Measurements from ENCODE around the gene CBX6.

The CBX6 gene

GRCh38 chr22:38890377-38890776 lies 18.4 kb upstream of the CBX6 start:
- TF ChIP-seq BCL11A (tag by site-specific recombination; IDR thresholded peaks at IDR 0.05; ENCODE audit: low read depth) (no peak), ZNF26 (tag by site-specific recombination; IDR thresholded peaks at IDR 0.05) (no peak), ZXDB (tag by site-specific recombination; IDR thresholded peaks at IDR 0.05) (no peak), ZNF184 (tag by site-specific recombination; IDR thresholded peaks at IDR 0.05) (no peak), GLIS1 (tag by site-specific recombination; IDR thresholded peaks at IDR 0.05) (no peak), ZNF239 (tag by site-specific recombination; IDR thresholded peaks at IDR 0.05) (no peak)
- TF ChIP-seq, protein P1, sequence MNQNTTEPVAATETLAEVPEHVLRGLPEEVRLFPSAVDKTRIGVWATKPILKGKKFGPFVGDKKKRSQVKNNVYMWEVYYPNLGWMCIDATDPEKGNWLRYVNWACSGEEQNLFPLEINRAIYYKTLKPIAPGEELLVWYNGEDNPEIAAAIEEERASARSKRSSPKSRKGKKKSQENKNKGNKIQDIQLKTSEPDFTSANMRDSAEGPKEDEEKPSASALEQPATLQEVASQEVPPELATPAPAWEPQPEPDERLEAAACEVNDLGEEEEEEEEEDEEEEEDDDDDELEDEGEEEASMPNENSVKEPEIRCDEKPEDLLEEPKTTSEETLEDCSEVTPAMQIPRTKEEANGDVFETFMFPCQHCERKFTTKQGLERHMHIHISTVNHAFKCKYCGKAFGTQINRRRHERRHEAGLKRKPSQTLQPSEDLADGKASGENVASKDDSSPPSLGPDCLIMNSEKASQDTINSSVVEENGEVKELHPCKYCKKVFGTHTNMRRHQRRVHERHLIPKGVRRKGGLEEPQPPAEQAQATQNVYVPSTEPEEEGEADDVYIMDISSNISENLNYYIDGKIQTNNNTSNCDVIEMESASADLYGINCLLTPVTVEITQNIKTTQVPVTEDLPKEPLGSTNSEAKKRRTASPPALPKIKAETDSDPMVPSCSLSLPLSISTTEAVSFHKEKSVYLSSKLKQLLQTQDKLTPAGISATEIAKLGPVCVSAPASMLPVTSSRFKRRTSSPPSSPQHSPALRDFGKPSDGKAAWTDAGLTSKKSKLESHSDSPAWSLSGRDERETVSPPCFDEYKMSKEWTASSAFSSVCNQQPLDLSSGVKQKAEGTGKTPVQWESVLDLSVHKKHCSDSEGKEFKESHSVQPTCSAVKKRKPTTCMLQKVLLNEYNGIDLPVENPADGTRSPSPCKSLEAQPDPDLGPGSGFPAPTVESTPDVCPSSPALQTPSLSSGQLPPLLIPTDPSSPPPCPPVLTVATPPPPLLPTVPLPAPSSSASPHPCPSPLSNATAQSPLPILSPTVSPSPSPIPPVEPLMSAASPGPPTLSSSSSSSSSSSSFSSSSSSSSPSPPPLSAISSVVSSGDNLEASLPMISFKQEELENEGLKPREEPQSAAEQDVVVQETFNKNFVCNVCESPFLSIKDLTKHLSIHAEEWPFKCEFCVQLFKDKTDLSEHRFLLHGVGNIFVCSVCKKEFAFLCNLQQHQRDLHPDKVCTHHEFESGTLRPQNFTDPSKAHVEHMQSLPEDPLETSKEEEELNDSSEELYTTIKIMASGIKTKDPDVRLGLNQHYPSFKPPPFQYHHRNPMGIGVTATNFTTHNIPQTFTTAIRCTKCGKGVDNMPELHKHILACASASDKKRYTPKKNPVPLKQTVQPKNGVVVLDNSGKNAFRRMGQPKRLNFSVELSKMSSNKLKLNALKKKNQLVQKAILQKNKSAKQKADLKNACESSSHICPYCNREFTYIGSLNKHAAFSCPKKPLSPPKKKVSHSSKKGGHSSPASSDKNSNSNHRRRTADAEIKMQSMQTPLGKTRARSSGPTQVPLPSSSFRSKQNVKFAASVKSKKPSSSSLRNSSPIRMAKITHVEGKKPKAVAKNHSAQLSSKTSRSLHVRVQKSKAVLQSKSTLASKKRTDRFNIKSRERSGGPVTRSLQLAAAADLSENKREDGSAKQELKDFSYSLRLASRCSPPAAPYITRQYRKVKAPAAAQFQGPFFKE (tag by site-specific recombination; IDR thresholded peaks at IDR 0.05; ENCODE audit: borderline replicate concordance), result no peak
- Histone ChIP-seq H3K9me3 (ENCODE audit: control insufficient read depth, insufficient read depth, low read depth, low read length) (no peaks in the 10 kb centered on the region), H3K4me1 (ENCODE audit: control insufficient read depth, insufficient read depth, low read length) (no peaks in the 10 kb centered on the region), H3K27ac (ENCODE audit: extremely low read depth, low read depth, low read length) (no peak overlapping the region), H3K4me3 (ENCODE audit: low read depth, low read length) (no peak overlapping the region), H3K36me3 (ENCODE audit: control insufficient read depth in 2 of 2, insufficient read depth in 1 of 2, low read length in 2 of 2) (no peaks in the 10 kb centered on the region)
- POLR2A ChIA-PET, result no interaction called here
- CTCF ChIA-PET, result interaction anchor here (0.6 to 2.2 kb wide), 4 partner anchors 21 to 1018 kb away, joined by 3 to 9 read pairs (median 8); no protein-coding TSS in a partner anchor

- ChIA-PET POLR2A (no interaction called here), CTCF (interaction anchor here (0.6 to 1.3 kb wide), 4 partner anchors 12 to 587 kb away, joined by 3 to 6 read pairs (median 3); no protein-coding TSS in a partner anchor)
- Histone ChIP-seq H3K4me1 (ENCODE audit: control insufficient read depth, insufficient read depth, low read length) (no peaks in the 10 kb centered on the region), H3K9me3 (ENCODE audit: control insufficient read depth, insufficient read depth, low read depth, low read length) (no peaks in the 10 kb centered on the region), H3K36me3 (ENCODE audit: control insufficient read depth in 2 of 2, insufficient read depth in 1 of 2, low read length in 2 of 2) (no peaks in the 10 kb centered on the region), H3K27ac (ENCODE audit: extremely low read depth, low read depth, low read length) (no peak overlapping the region), H3K4me3 (ENCODE audit: low read depth, low read length) (no peak overlapping the region)
- TF ChIP-seq ZBTB11 (tag by site-specific recombination; conservative IDR thresholded peaks at IDR 0.05; ENCODE audit: low read depth) (no peak), ZBTB10 (tag by site-specific recombination; IDR thresholded peaks at IDR 0.05) (no peak), GFI1B (tag by site-specific recombination; IDR thresholded peaks at IDR 0.05) (no peak), ZNF214 (tag by site-specific recombination; IDR thresholded peaks at IDR 0.05; ENCODE audit: borderline replicate concordance) (no peak)
- TF ChIP-seq, protein P2, sequence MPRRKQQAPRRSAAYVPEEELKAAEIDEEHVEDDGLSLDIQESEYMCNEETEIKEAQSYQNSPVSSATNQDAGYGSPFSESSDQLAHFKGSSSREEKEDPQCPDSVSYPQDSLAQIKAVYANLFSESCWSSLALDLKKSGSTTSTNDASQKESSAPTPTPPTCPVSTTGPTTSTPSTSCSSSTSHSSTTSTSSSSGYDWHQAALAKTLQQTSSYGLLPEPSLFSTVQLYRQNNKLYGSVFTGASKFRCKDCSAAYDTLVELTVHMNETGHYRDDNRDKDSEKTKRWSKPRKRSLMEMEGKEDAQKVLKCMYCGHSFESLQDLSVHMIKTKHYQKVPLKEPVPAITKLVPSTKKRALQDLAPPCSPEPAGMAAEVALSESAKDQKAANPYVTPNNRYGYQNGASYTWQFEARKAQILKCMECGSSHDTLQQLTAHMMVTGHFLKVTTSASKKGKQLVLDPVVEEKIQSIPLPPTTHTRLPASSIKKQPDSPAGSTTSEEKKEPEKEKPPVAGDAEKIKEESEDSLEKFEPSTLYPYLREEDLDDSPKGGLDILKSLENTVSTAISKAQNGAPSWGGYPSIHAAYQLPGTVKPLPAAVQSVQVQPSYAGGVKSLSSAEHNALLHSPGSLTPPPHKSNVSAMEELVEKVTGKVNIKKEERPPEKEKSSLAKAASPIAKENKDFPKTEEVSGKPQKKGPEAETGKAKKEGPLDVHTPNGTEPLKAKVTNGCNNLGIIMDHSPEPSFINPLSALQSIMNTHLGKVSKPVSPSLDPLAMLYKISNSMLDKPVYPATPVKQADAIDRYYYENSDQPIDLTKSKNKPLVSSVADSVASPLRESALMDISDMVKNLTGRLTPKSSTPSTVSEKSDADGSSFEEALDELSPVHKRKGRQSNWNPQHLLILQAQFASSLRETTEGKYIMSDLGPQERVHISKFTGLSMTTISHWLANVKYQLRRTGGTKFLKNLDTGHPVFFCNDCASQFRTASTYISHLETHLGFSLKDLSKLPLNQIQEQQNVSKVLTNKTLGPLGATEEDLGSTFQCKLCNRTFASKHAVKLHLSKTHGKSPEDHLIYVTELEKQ (tag by site-specific recombination; IDR thresholded peaks at IDR 0.05; ENCODE audit: borderline replicate concordance), result no peak
- TF ChIP-seq, protein P3, sequence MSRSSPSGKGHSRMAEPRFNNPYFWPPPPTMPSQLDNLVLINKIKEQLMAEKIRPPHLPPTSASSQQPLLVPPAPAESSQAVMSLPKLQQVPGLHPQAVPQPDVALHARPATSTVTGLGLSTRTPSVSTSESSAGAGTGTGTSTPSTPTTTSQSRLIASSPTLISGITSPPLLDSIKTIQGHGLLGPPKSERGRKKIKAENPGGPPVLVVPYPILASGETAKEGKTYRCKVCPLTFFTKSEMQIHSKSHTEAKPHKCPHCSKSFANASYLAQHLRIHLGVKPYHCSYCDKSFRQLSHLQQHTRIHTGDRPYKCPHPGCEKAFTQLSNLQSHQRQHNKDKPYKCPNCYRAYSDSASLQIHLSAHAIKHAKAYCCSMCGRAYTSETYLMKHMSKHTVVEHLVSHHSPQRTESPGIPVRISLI (tag by site-specific recombination; IDR thresholded peaks at IDR 0.05), result no peak
These were observed 14.3 kb upstream of the CBX6 start for GRCh38 chr22:38886333-38886732.

Measured in HEK293 (cell line).